Neuronal stem cell (in vitro differentiated cells): ENCODE measurements around the gene ARL5B.
A peak's percentile ranks its signal among the peaks of the same experiment; 100 is the strongest.
"Not testable (repeated sequence)": the region's sequence is repeated elsewhere in the genome, so short reads cannot be mapped to it uniquely, and the experiment has no call there.

Experiments used
- DNase-seq: peaks from one replicate; pipeline ENCODE4 v3.0.0-alpha.2; 2013; ENCODE audit warnings: low spot score
- H2AFZ ChIP-seq: one replicate; pipeline ENCODE4 v1.6.1; 2013; ENCODE audit warnings: mild to moderate bottlenecking, low read length, inconsistent platforms
- H2AK5ac ChIP-seq: 2 replicates; pipeline ENCODE4 v1.6.1; 2013; ENCODE audit warnings: low read depth, mild to moderate bottlenecking, inconsistent platforms, low read length, moderate library complexity, mixed read lengths
- H2BK120ac ChIP-seq: 2 replicates; pipeline ENCODE4 v1.6.1; 2013; ENCODE audit warnings: low read depth, mild to moderate bottlenecking, inconsistent platforms, low read length, moderate library complexity, mixed read lengths
- H2BK12ac ChIP-seq: one replicate; pipeline ENCODE4 v1.6.1; 2013; ENCODE audit warnings: low read length, inconsistent platforms
- H2BK15ac ChIP-seq: 2 replicates; pipeline ENCODE4 v1.6.1; 2013; ENCODE audit warnings: mild to moderate bottlenecking, low read length, inconsistent platforms, mixed read lengths
- H2BK5ac ChIP-seq: one replicate; pipeline ENCODE4 v1.6.1; 2013; ENCODE audit warnings: inconsistent platforms, mild to moderate bottlenecking, low read length, moderate library complexity
- H3K14ac ChIP-seq: one replicate; pipeline ENCODE4 v1.6.1; 2013; ENCODE audit warnings: low read length, inconsistent platforms
- H3K18ac ChIP-seq: 2 replicates; pipeline ENCODE4 v1.6.1; 2013; ENCODE audit warnings: low read length, inconsistent platforms
- H3K23ac ChIP-seq: 2 replicates; pipeline ENCODE4 v1.6.1; 2013; ENCODE audit warnings: low read depth, mild to moderate bottlenecking, mixed read lengths, low read length, inconsistent platforms; ENCODE audit not compliant: poor library complexity
- H3K27ac ChIP-seq: replicated peaks from 3 replicates; pipeline ENCODE4 v1.5.1; 2013; ENCODE audit warnings: low read length, inconsistent platforms
- H3K27me3 ChIP-seq, 3 experiments: 2 replicates each; pipeline ENCODE4 v1.6.1; 2013; ENCODE audit warnings: low read length in 3 of 3, mild to moderate bottlenecking in 2 of 3, inconsistent platforms in 1 of 3, low read depth in 1 of 3, mixed read lengths in 1 of 3, moderate library complexity in 1 of 3; ENCODE audit not compliant: control insufficient read depth in 3 of 3, insufficient read depth in 3 of 3
- H3K36me3 ChIP-seq, 2 donors: replicated peaks in 1 of 2; 2 replicates each; pipeline ENCODE4 v1.6.1; 2013; ENCODE audit warnings: low read length in 2 of 2; ENCODE audit not compliant: control insufficient read depth in 2 of 2, insufficient read depth in 2 of 2
- H3K4ac ChIP-seq: 2 replicates; pipeline ENCODE4 v1.6.1; 2013; ENCODE audit warnings: inconsistent platforms, mild to moderate bottlenecking, low read length, moderate library complexity
- H3K4me1 ChIP-seq, 2 donors: 1 replicate in 1 of 2; 2 replicates in 1 of 2; pipeline ENCODE4 v1.6.1; 2013; ENCODE audit warnings: low read length in 2 of 2, low read depth in 1 of 2; ENCODE audit not compliant: control insufficient read depth in 2 of 2, insufficient read depth in 1 of 2
- H3K4me2 ChIP-seq: one replicate; pipeline ENCODE4 v1.6.1; 2013; ENCODE audit warnings: mild to moderate bottlenecking, low read length, inconsistent platforms; ENCODE audit not compliant: insufficient read depth, poor library complexity, severe bottlenecking
- H3K4me3 ChIP-seq, 2 donors: 2 replicates each; pipeline ENCODE4 v1.5.1; 2013; ENCODE audit warnings: low read length in 2 of 2, mild to moderate bottlenecking in 2 of 2, inconsistent platforms in 1 of 2, moderate library complexity in 1 of 2
- H3K79me1 ChIP-seq: one replicate; pipeline ENCODE4 v1.6.1; 2013; ENCODE audit warnings: low read depth, mild to moderate bottlenecking, inconsistent platforms, low read length, moderate library complexity
- H3K9ac ChIP-seq: one replicate; pipeline ENCODE4 v1.6.1; 2013; ENCODE audit warnings: mild to moderate bottlenecking, low read depth, low read length, inconsistent platforms; ENCODE audit not compliant: poor library complexity
- H3K9me3 ChIP-seq, 2 donors: replicated peaks in 1 of 2; 2 replicates each; pipeline versions ENCODE3 to v1.6.1; 2013; ENCODE audit warnings: low read length in 2 of 2, mild to moderate bottlenecking in 2 of 2, inconsistent platforms in 1 of 2, low read depth in 1 of 2, mixed read lengths in 1 of 2, moderate library complexity in 1 of 2; ENCODE audit not compliant: control insufficient read depth in 2 of 2, insufficient read depth in 1 of 2
- H4K8ac ChIP-seq: one replicate; pipeline ENCODE4 v1.6.1; 2013; ENCODE audit warnings: low read depth, mild to moderate bottlenecking, inconsistent platforms, low read length, moderate library complexity
- H4K91ac ChIP-seq: one replicate; pipeline ENCODE4 v1.6.1; 2013; ENCODE audit warnings: low read length, low read depth, mild to moderate bottlenecking, inconsistent platforms; ENCODE audit not compliant: poor library complexity
- WGBS, 2 donors: extraction: QIAGEN DNeasy Blood & Tissue Kit; methylation state at CpG; one replicate each; pipeline ENCODE4 v1.1.7; 2013; ENCODE audit warnings: missing lambda C conversion rate in 2 of 2, mixed read lengths in 1 of 2; ENCODE audit not compliant: insufficient read length in 2 of 2, insufficient replicate concordance in 1 of 2; ENCODE audit errors: extremely low coverage in 2 of 2; 5-methylcytosine and 5-hydroxymethylcytosine counted together

The ARL5B gene

DNA sequence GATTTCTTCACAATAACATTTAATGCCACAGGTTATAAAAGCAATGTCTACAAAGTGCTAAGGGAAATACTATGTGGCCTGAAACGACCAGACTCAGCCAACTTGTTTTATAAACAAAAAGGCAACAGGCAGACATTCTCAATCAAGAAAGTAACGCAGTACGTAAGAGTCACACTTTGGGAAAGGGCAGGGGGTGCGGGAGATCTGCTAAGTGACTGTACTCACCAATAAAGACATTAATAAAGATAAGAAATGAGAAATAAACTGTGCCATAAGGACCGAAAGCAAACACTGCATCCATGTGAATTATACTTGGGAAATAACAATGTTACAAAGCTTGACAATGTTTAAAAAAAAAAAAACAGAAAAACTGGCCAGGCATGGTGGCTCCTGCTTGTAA is 33.3 kb upstream of the ARL5B start:
- DNase-seq = no peak
- Histone ChIP-seq H3K4ac (no peak overlapping the region), H2BK12ac (no peak overlapping the region), H3K23ac (no peak overlapping the region), H2BK5ac (no peak overlapping the region), H4K91ac (no peak overlapping the region), H3K36me3 (peaks cover 5 to 26% of the 10 kb centered on the region in 2 donors), H2AK5ac (no peak overlapping the region), H3K4me1 (peaks cover 0 to 2% of the 10 kb centered on the region in 2 donors), H4K8ac (no peak overlapping the region), H2BK15ac (no peak overlapping the region), H2BK120ac (no peak overlapping the region), H3K27me3 (no peaks in the 10 kb centered on the region), H3K18ac (no peak overlapping the region), H3K9me3 (no peaks in the 10 kb centered on the region), H3K9ac (no peak overlapping the region), H3K27ac (no peak overlapping the region), H3K14ac (no peak overlapping the region), H3K79me1 (no peaks in the 10 kb centered on the region), H3K4me2 (no peak overlapping the region), H3K4me3 (no peak overlapping the region), H2AFZ (no peak overlapping the region)
- no CpG with 5 or more reads among the region's 5 CpGs for WGBS, 2 donors

DNA sequence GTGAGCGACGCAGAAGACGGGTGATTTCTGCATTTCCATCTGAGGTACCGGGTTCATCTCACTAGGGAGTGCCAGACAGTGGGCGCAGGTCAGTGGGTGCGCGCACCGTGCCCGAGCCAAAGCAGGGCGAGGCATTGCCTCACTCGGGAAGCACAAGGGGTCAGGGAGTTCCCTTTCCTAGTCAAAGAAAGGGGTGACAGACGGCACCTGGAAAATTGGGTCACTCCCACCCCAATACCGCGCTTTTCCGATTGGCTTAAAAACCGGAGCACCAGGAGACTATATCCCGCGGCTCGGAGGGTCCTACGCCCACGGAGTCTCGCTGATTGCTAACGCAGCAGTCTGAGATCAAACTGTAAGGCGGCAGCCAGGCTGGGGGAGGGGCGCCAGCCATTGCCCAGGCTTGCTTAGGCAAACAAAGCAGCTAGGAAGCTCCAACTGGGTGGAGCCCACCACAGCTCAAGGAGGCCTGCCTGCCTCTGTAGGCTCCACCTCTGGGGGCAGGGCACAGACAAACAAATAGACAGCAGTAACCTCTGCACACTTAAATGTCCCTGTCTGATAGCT is 31.7 kb upstream of the ARL5B start:
- H3K4ac ChIP-seq, H2BK12ac ChIP-seq, H3K23ac ChIP-seq, H4K91ac ChIP-seq, H3K4me1 ChIP-seq, H2AK5ac ChIP-seq, H3K27me3 ChIP-seq, H3K79me1 ChIP-seq, H2BK15ac ChIP-seq, H3K9ac ChIP-seq, H3K9me3 ChIP-seq, H4K8ac ChIP-seq, H3K14ac ChIP-seq, H2BK120ac ChIP-seq: not testable (repeated sequence)
- H3K4me2 ChIP-seq = peak overlapping the region; percentile 78
- peaks cover 0 to 12% of the 10 kb centered on the region in 2 donors for H3K36me3 ChIP-seq
- peak overlapping the region; percentile 78 for H3K18ac ChIP-seq
- peak; percentile 32 for DNase-seq
- H3K4me3 ChIP-seq = peak overlapping the region; percentile 46 to 77
- peak overlapping the region; percentile 49 for H3K27ac ChIP-seq
- H2BK5ac ChIP-seq = peak overlapping the region; percentile 66
- peak overlapping the region; percentile 92 for H2AFZ ChIP-seq
- no CpG with 5 or more reads among the region's 25 CpGs for WGBS, 2 donors

DNA sequence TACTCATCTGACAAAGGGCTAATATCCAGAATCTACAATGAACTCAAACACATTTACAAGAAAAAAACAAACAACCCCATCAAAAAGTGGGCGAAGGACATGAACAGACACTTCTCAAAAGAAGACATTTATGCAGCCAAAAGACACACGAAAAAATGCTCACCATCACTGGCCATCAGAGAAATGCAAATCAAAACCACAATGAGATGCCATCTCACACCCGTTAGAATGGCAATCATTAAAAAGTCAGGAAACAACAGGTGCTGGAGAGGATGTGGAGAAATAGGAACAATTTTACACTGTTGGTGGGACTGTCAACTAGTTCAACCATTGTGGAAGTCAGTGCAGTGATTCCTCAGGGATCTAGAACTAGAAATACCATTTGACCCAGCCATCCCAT is 26.7 kb upstream of the ARL5B start:
- H2BK5ac ChIP-seq, H3K4me1 ChIP-seq, H4K91ac ChIP-seq, H2BK120ac ChIP-seq, H3K14ac ChIP-seq, H3K4ac ChIP-seq, H2AK5ac ChIP-seq, H2AFZ ChIP-seq, H3K4me3 ChIP-seq, H3K9me3 ChIP-seq, H3K79me1 ChIP-seq, H3K27me3 ChIP-seq, H2BK15ac ChIP-seq, H3K18ac ChIP-seq, H3K36me3 ChIP-seq, DNase-seq, H3K23ac ChIP-seq, H3K9ac ChIP-seq, H4K8ac ChIP-seq, H2BK12ac ChIP-seq, H3K4me2 ChIP-seq, H3K27ac ChIP-seq: not testable (repeated sequence)
- no CpG with 5 or more reads among the region's 3 CpGs for WGBS, 2 donors

DNA sequence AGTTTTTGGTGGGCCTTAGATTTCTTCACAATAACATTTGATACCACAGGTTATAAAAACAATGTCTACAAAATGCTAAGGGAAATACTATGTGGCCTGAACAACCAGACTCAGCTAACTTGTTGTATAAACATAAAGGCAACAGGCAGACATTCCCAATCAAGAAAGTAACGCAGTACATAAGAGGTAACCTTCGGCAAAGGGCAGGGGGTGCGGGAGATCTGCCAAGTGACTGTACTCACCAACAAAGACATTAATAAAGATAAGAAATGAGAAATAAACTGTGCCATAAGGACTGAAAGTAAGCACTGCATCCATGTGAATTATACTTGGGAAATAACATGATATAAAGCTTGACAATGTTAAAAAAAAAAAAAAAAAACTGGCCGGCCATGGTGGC is 23.2 kb upstream of the ARL5B start:
- Histone ChIP-seq H3K9ac (no peak overlapping the region), H2BK15ac (no peak overlapping the region), H3K23ac (no peak overlapping the region), H2AK5ac (no peak overlapping the region), H2BK120ac (no peak overlapping the region), H3K14ac (no peak overlapping the region), H3K9me3 (no peaks in the 10 kb centered on the region), H3K4me1 (no peaks in the 10 kb centered on the region), H3K36me3 (peaks cover 0 to 15% of the 10 kb centered on the region in 2 donors), H3K27me3 (no peaks in the 10 kb centered on the region), H3K4me3 (no peak overlapping the region), H2BK5ac (no peak overlapping the region), H2AFZ (no peak overlapping the region), H4K91ac (no peak overlapping the region), H4K8ac (no peak overlapping the region), H3K4ac (no peak overlapping the region), H2BK12ac (no peak overlapping the region), H3K27ac (no peak overlapping the region), H3K18ac (no peak overlapping the region), H3K79me1 (no peaks in the 10 kb centered on the region), H3K4me2 (no peak overlapping the region)
- WGBS, 2 donors = no CpG with 5 or more reads among the region's 4 CpGs
- DNase-seq = no peak
